K562 (cell line): ENCODE measurements around the gene TSSK2. TPM values are rescaled to one million over a fixed set of nuclear protein-coding genes. Genes with fewer than 3 reads are reported as not detected.
A peak's percentile ranks its signal among the peaks of the same experiment; 100 is the strongest.

ENCODE experiments used
- C11orf30 ChIP-seq: fragments of 450-650 bp; IDR thresholded peaks from 2 replicates; pipeline ENCODE4 v1.6.1; 2016; ENCODE audit warnings: low read depth, mild to moderate bottlenecking
- CBFA2T2 ChIP-seq: fragments of 450-650 bp; conservative IDR thresholded peaks from 2 replicates; pipeline ENCODE4 v1.6.1; 2017; ENCODE audit warnings: mild to moderate bottlenecking
- CHD7 ChIP-seq: fragments of 200-600 bp; sonication (generic); IDR thresholded peaks from one replicate; pipeline ENCODE4 v1.6.1; 2012; ENCODE audit warnings: mild to moderate bottlenecking, low read depth, low read length, inconsistent platforms
- DIDO1 ChIP-seq: fragments of 450-650 bp; IDR thresholded peaks from 2 replicates; pipeline ENCODE4 v1.6.1; 2016; ENCODE audit warnings: low read depth, missing biosample characterization, missing genetic modification characterization
- ESRRA ChIP-seq: fragments of 450-650 bp; IDR thresholded peaks from 2 replicates; pipeline ENCODE4 v1.6.1; 2014; ENCODE audit warnings: low read depth, mild to moderate bottlenecking, moderate library complexity, borderline replicate concordance
- FOXM1 ChIP-seq, 2 experiments: fragments of 450-650 bp in 1 of 2; sonication (generic) in 1 of 2; formaldehyde crosslinking in 1 of 2; IDR thresholded peaks; 2 replicates each; pipeline versions ENCODE4 v1.6.1 to v1.9.0; 2017 to 2022; ENCODE audit warnings: low read depth in 2 of 2, mild to moderate bottlenecking in 2 of 2, missing genetic modification reagents in 1 of 2, moderate library complexity in 1 of 2
- HSF4 ChIP-seq: fragments of 250-450 bp; sonication (Bioruptor Pico); IDR thresholded peaks from 2 replicates; pipeline ENCODE4 v2.1.2; 2022; ENCODE audit warnings: mild to moderate bottlenecking, moderate library complexity, borderline replicate concordance
- JUN ChIP-seq, 2 experiments: sonication (generic) in 1 of 2; formaldehyde crosslinking in 1 of 2; IDR thresholded peaks; 2 replicates each; pipeline versions ENCODE4 v1.6.1 to v1.8.0; 2012 to 2022; ENCODE audit warnings: borderline replicate concordance in 2 of 2, mild to moderate bottlenecking in 2 of 2, improper control_type of control experiment in 1 of 2, low read depth in 1 of 2, low read length in 1 of 2, missing genetic modification reagents in 1 of 2
- JUND ChIP-seq, 2 experiments: IDR thresholded peaks; 2 replicates in 1 of 2; 3 replicates in 1 of 2; pipeline ENCODE4 v1.6.1; 2011; ENCODE audit warnings: borderline replicate concordance in 2 of 2, low read depth in 2 of 2, low read length in 2 of 2, improper control_type of control experiment in 1 of 2, missing biosample characterization in 1 of 2, missing genetic modification characterization in 1 of 2, missing genetic modification reagents in 1 of 2
- NFXL1 ChIP-seq: fragments of 450-650 bp; formaldehyde crosslinking; IDR thresholded peaks from 2 replicates; pipeline ENCODE4 v1.4.0; 2021; ENCODE audit warnings: mild to moderate bottlenecking
- RBM25 ChIP-seq: fragments of 200-400 bp; formaldehyde crosslinking; IDR thresholded peaks from 2 replicates; pipeline ENCODE4 v1.6.1; 2018; ENCODE audit warnings: low read length, low read depth, moderate library complexity; ENCODE audit not compliant: severe bottlenecking
- TCF7L2 ChIP-seq: fragments of 150-350 bp; IDR thresholded peaks from 2 replicates; pipeline ENCODE4 v1.6.1; 2016; ENCODE audit warnings: low read depth, mild to moderate bottlenecking, low read length, moderate library complexity
- ZBTB8A ChIP-seq: fragments of 450-650 bp; IDR thresholded peaks from 2 replicates; pipeline ENCODE4 v1.6.1; 2018; ENCODE audit warnings: mild to moderate bottlenecking, moderate library complexity; ENCODE audit not compliant: partially characterized antibody
- ZNF253 ChIP-seq: fragments of 250-450 bp; sonication (Bioruptor Pico); conservative IDR thresholded peaks from 2 replicates; pipeline ENCODE4 v1.6.1; 2021; ENCODE audit warnings: mild to moderate bottlenecking
- ZNF408 ChIP-seq: fragments of 250-450 bp; sonication (Bioruptor Pico); IDR thresholded peaks from 2 replicates; pipeline ENCODE4 v1.4.0; 2020; ENCODE audit warnings: low read depth, mild to moderate bottlenecking, moderate library complexity
- ZNF695 ChIP-seq: fragments of 450-650 bp; formaldehyde crosslinking; IDR thresholded peaks from 2 replicates; pipeline ENCODE4 v1.4.0; 2020; ENCODE audit warnings: mild to moderate bottlenecking, moderate library complexity
- polyA plus RNA-seq, 8 experiments: library from polyadenylated mRNA; depleted of rRNA in 4 of 8; stranded (reverse) in 5 of 8; unstranded in 3 of 8; fragments of >200 nt; fragmentation: Nextera tagmentation in 2 of 8; fragmentation: Illumina TruSeq in 1 of 8; extraction: Ambion mirVana in 2 of 8; extraction: Trizol in 1 of 8; gene quantifications; 2 replicates each; pipeline versions ENCODE4 v1.2.1 to v1.2.3, GENCODE V29; 2011 to 2014; ENCODE audit warnings: inconsistent platforms in 1 of 8, missing spikeins in 1 of 8
- total RNA-seq, 7 experiments: library from RNA; depleted of rRNA in 6 of 7; stranded (reverse); fragments of >200 nt in 6 of 7; fragmentation: Illumina TruSeq in 2 of 7; extraction: Trizol in 2 of 7; gene quantifications; 2 replicates each; pipeline versions ENCODE4 v1.2.1 to v1.2.3, GENCODE V29; 2011 to 2021; ENCODE audit warnings: low replicate concordance in 1 of 7

Gene TSSK2
- total and polyA plus RNA-seq, 9 of the 15 experiments (the other 6 are each of a cell fraction or from before 2014, with no cell fraction given), result 0.04 TPM; not detected in 8

DNA sequence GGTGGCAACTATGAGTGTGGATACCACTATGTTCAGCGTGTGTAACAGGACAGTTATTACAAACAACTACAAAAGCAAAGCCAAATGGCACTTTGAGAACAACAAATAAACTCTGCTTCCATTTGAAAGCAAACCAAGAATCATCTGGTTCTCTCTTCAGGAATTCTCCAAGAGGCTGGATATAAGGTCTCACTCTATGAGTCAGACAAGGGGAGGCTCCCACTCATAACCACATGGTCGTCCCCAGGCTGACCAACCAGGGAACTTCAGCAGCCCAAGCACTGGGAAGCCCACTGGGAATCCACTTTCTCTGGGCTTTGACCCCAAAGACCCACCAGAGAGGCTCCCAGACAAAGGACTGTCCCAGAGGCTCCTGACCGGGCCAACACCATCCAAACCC lies 44.2 kb upstream of the TSSK2 start (continued):
- no peak for TF ChIP-seq CHD7
- no peak for TF ChIP-seq ZNF408 (CRISPR knock-in tag)
- TF ChIP-seq NFXL1, result no peak
- no peak for TF ChIP-seq ESRRA
- TF ChIP-seq ZNF253 (CRISPR knock-in tag), result no peak
- TF ChIP-seq C11orf30, result no peak
- peak; percentile 68 for TF ChIP-seq JUND (IDR thresholded peaks at IDR 0.05; ENCODE audit: borderline replicate concordance, low read depth, low read length)
- TF ChIP-seq JUND (tag; IDR thresholded peaks at IDR 0.05; ENCODE audit: borderline replicate concordance, low read depth, low read length), result peak; percentile 27; the same call in 1 of the 3 replicates
- TF ChIP-seq JUN (IDR thresholded peaks at IDR 0.05; ENCODE audit: borderline replicate concordance, low read depth, low read length), result peak; percentile 61; the same call in 1 of the 2 replicates
- TF ChIP-seq JUN (CRISPR knock-in tag; IDR thresholded peaks at IDR 0.05; ENCODE audit: borderline replicate concordance), result no peak
- TF ChIP-seq TCF7L2, result no peak
- no peak for TF ChIP-seq HSF4 (CRISPR knock-in tag)
- TF ChIP-seq ZNF695 (CRISPR knock-in tag), result no peak
- no peak for TF ChIP-seq CBFA2T2
- no peak for TF ChIP-seq RBM25
- no peak for TF ChIP-seq DIDO1 (tag)
- no peak for TF ChIP-seq ZBTB8A
- no peak for TF ChIP-seq FOXM1 (IDR thresholded peaks at IDR 0.05; ENCODE audit: low read depth)
- TF ChIP-seq FOXM1 (CRISPR knock-in tag; IDR thresholded peaks at IDR 0.05; ENCODE audit: low read depth), result no peak
